Liver (tissue), 9 donors: ENCODE measurements around the gene FILIP1L. TPM values are rescaled to one million over a fixed set of nuclear protein-coding genes. Genes with fewer than 3 reads are reported as not detected.

ENCODE experiments used
- DNase-seq: peaks from one replicate; pipeline ENCODE4 v3.0.0-alpha.2; 2017; ENCODE audit warnings: low spot score
- H3K27ac ChIP-seq, 2 donors: one replicate each; pipeline ENCODE4 v1.7.0; 2013; ENCODE audit warnings: inconsistent platforms in 2 of 2, low read length in 2 of 2, control low read depth in 1 of 2, low read depth in 1 of 2, mild to moderate bottlenecking in 1 of 2
- H3K27me3 ChIP-seq, 4 donors: one replicate each; pipeline versions ENCODE4 v1.6.1 to v1.7.0; 2013; ENCODE audit warnings: low read length in 3 of 4, inconsistent platforms in 1 of 4, mild to moderate bottlenecking in 1 of 4, moderate library complexity in 1 of 4; ENCODE audit not compliant: control insufficient read depth in 4 of 4, insufficient read depth in 4 of 4
- H3K36me3 ChIP-seq, 4 donors: one replicate each; pipeline versions ENCODE4 v1.6.1 to v1.7.0; 2013; ENCODE audit warnings: low read length in 3 of 4, mild to moderate bottlenecking in 3 of 4, low read depth in 1 of 4, moderate library complexity in 1 of 4; ENCODE audit not compliant: control insufficient read depth in 4 of 4, insufficient read depth in 3 of 4
- H3K4me1 ChIP-seq, 4 donors: one replicate each; pipeline versions ENCODE4 v1.6.1 to v1.7.0; 2013; ENCODE audit warnings: low read length in 3 of 4, mild to moderate bottlenecking in 3 of 4, moderate library complexity in 1 of 4; ENCODE audit not compliant: control insufficient read depth in 4 of 4, insufficient read depth in 4 of 4
- H3K4me3 ChIP-seq, 3 donors: one replicate each; pipeline versions ENCODE4 v1.6.1 to v1.7.0; 2013; ENCODE audit warnings: low read length in 3 of 3, control low read depth in 1 of 3, low read depth in 1 of 3, mild to moderate bottlenecking in 1 of 3
- H3K9ac ChIP-seq, 2 donors: one replicate each; pipeline ENCODE4 v1.7.0; 2013; ENCODE audit warnings: low read length in 2 of 2, mild to moderate bottlenecking in 2 of 2, moderate library complexity in 2 of 2, control low read depth in 1 of 2, low read depth in 1 of 2
- H3K9me3 ChIP-seq, 4 donors: one replicate each; pipeline versions ENCODE4 v1.6.1 to v1.7.0; 2013; ENCODE audit warnings: low read length in 3 of 4; ENCODE audit not compliant: control insufficient read depth in 4 of 4
- ATF3 ChIP-seq: IDR thresholded peaks from 2 replicates; pipeline ENCODE4 v1.6.1; 2016; ENCODE audit warnings: antibody characterized with exemption
- CTCF ChIP-seq: fragments of 150-350 bp; IDR thresholded peaks from 2 replicates; pipeline ENCODE4 v1.5.1; 2017; ENCODE audit warnings: improper control_type of control experiment, low read depth, low read length; ENCODE audit not compliant: missing input control
- EGR1 ChIP-seq, 2 donors: IDR thresholded peaks; 2 replicates each; pipeline ENCODE4 v1.6.1; 2016 to 2018; ENCODE audit warnings: antibody characterized with exemption in 2 of 2, low read depth in 2 of 2
- FOXA1 ChIP-seq: IDR thresholded peaks from 2 replicates; pipeline ENCODE4 v1.6.1; 2016; ENCODE audit warnings: antibody characterized with exemption
- FOXA2 ChIP-seq: IDR thresholded peaks from 2 replicates; pipeline ENCODE4 v1.6.1; 2016; ENCODE audit warnings: antibody characterized with exemption
- GABPA ChIP-seq, 2 donors: IDR thresholded peaks in 1 of 2; conservative IDR thresholded peaks in 1 of 2; 2 replicates each; pipeline ENCODE4 v1.6.1; 2016; ENCODE audit warnings: antibody characterized with exemption in 2 of 2, mild to moderate bottlenecking in 1 of 2, moderate library complexity in 1 of 2
- HNF4A ChIP-seq, 2 donors: conservative IDR thresholded peaks; 2 replicates each; pipeline ENCODE4 v1.6.1; 2016; ENCODE audit warnings: antibody characterized with exemption in 2 of 2, mild to moderate bottlenecking in 2 of 2
- HNF4G ChIP-seq: IDR thresholded peaks from 2 replicates; pipeline ENCODE4 v1.6.1; 2016; ENCODE audit warnings: antibody characterized with exemption
- JUND ChIP-seq, 2 donors: IDR thresholded peaks; 2 replicates each; pipeline ENCODE4 v1.6.1; 2016; ENCODE audit warnings: antibody characterized with exemption in 2 of 2
- MAX ChIP-seq: IDR thresholded peaks from 2 replicates; pipeline ENCODE4 v1.6.1; 2016; ENCODE audit warnings: antibody characterized with exemption
- NR2F2 ChIP-seq: IDR thresholded peaks from 2 replicates; pipeline ENCODE4 v1.6.1; 2016; ENCODE audit warnings: antibody characterized with exemption
- RAD21 ChIP-seq, 2 donors: IDR thresholded peaks; 2 replicates each; pipeline ENCODE4 v1.6.1; 2016; ENCODE audit warnings: antibody characterized with exemption in 2 of 2, mild to moderate bottlenecking in 2 of 2
- REST ChIP-seq: IDR thresholded peaks from 2 replicates; pipeline ENCODE4 v1.6.1; 2016; ENCODE audit warnings: antibody characterized with exemption, mild to moderate bottlenecking
- RXRA ChIP-seq, 2 donors: IDR thresholded peaks; 2 replicates each; pipeline ENCODE4 v1.6.1; 2017 to 2018; ENCODE audit warnings: antibody characterized with exemption in 2 of 2, mild to moderate bottlenecking in 1 of 2
- SP1 ChIP-seq: IDR thresholded peaks from 2 replicates; pipeline ENCODE4 v1.6.1; 2018; ENCODE audit warnings: antibody characterized with exemption, mild to moderate bottlenecking
- TAF1 ChIP-seq: conservative IDR thresholded peaks from 2 replicates; pipeline ENCODE4 v1.6.1; 2016; ENCODE audit warnings: antibody characterized with exemption, mild to moderate bottlenecking
- YY1 ChIP-seq: IDR thresholded peaks from 2 replicates; pipeline ENCODE4 v1.6.1; 2016; ENCODE audit warnings: antibody characterized with exemption, mild to moderate bottlenecking
- ZBTB33 ChIP-seq: IDR thresholded peaks from 2 replicates; pipeline ENCODE4 v1.6.1; 2016; ENCODE audit warnings: antibody characterized with exemption
- WGBS: extraction: QIAGEN DNeasy Blood & Tissue Kit; methylation state at CpG from one replicate; pipeline ENCODE4 v1.1.7; 2013; 5-methylcytosine and 5-hydroxymethylcytosine counted together
- polyA plus RNA-seq, 2 donors: library from polyadenylated mRNA; stranded (reverse) in 1 of 2; unstranded in 1 of 2; fragments of 200-250 nt in 1 of 2; fragments of >200 nt in 1 of 2; fragmentation: Nextera tagmentation in 1 of 2; extraction: Ambion mirVana in 1 of 2; gene quantifications; one replicate each; pipeline versions ENCODE4 v1.2.1 to v1.2.3, GENCODE V29; 2013 to 2015
- total RNA-seq, 2 donors: library from RNA; depleted of rRNA; stranded (reverse); fragments of >200 nt; gene quantifications; one replicate each; pipeline ENCODE4 v1.2.3, GENCODE V29; 2014
- donor health status: healthy.
- donor health status: healthy.
- donor health status: healthy.
- donor health status: healthy.
- donor health status: healthy.

Gene FILIP1L
- total and polyA plus RNA-seq, 4 donors, result 1.4 to 6.5 (median 1.9) TPM

- peak overlapping the region in 1 of 2 donors; percentile 40 for H3K27ac ChIP-seq
- H3K36me3 ChIP-seq, result no peaks in the 10 kb centered on the region
- no peaks in the 10 kb centered on the region for H3K27me3 ChIP-seq
- DNase-seq, result no peak
- H3K4me1 ChIP-seq, result peaks cover 7 to 34% (median 15%) of the 10 kb centered on the region in 4 donors
- TF ChIP-seq HNF4G, result no peak
- TF ChIP-seq RAD21 (IDR thresholded peaks at IDR 0.05), result no peak
- no peak for TF ChIP-seq MAX
- no peak for TF ChIP-seq CTCF
- TF ChIP-seq FOXA1, result no peak
- H3K9me3 ChIP-seq, result no peaks in the 10 kb centered on the region
- H3K4me3 ChIP-seq, result no peak overlapping the region
- no peak overlapping the region for H3K9ac ChIP-seq
Observed at GRCh38 chr3:100104817-100105413, 9.4 kb downstream of the FILIP1L start.

GRCh38 chr3:100104442-100104798, 9.9 kb downstream of the FILIP1L start:
- no peak for DNase-seq
- no peaks in the 10 kb centered on the region for H3K36me3 ChIP-seq
- TF ChIP-seq ZBTB33 (no peak), HNF4G (no peak), REST (no peak), GABPA (IDR thresholded peaks at IDR 0.05 in 1 of 2, conservative IDR thresholded peaks at IDR 0.05 in 1 of 2) (no peak), FOXA2 (no peak), TAF1 (no peak), SP1 (no peak), NR2F2 (no peak), RAD21 (IDR thresholded peaks at IDR 0.05) (no peak), YY1 (no peak), HNF4A (conservative IDR thresholded peaks at IDR 0.05) (no peak), FOXA1 (no peak), EGR1 (IDR thresholded peaks at IDR 0.05; ENCODE audit: low read depth in 2 of 2) (no peak), MAX (no peak), ATF3 (no peak), JUND (IDR thresholded peaks at IDR 0.05) (no peak), CTCF (no peak), RXRA (IDR thresholded peaks at IDR 0.05) (no peak)
- peak overlapping the region; percentile 40 to 66 for H3K27ac ChIP-seq
- peaks cover 7 to 34% (median 15%) of the 10 kb centered on the region in 4 donors for H3K4me1 ChIP-seq
- 62% methylated on average over 2 of the region's 2 CpGs for WGBS
- no peak overlapping the region for H3K9ac ChIP-seq
- H3K4me3 ChIP-seq, result no peak overlapping the region
- H3K27me3 ChIP-seq, result no peaks in the 10 kb centered on the region
- no peaks in the 10 kb centered on the region for H3K9me3 ChIP-seq
